Left renal cortex interstitium (tissue), 4 donors: ENCODE data around the gene GLRX5. TPM values are rescaled to one million over a fixed set of nuclear protein-coding genes. Genes with fewer than 3 reads are reported as not detected.
"Not testable (repeated sequence)": the region's sequence is repeated elsewhere in the genome, so short reads cannot be mapped to it uniquely, and the experiment has no call there.

Experiments
- DNase-seq, 4 donors: peaks; one replicate each; pipeline ENCODE4 v3.0.0-alpha.2; 2013; ENCODE audit warnings: low read depth in 4 of 4, low spot score in 2 of 4, missing footprints in 1 of 4
- polyA plus RNA-seq, 4 donors: library from polyadenylated mRNA; unstranded; fragments of 120-200 nt; gene quantifications; one replicate each; pipeline ENCODE4 v1.2.1, GENCODE V29; 2013; ENCODE audit not compliant: insufficient read length in 4 of 4

Gene GLRX5
- polyA plus RNA-seq, 4 donors, result 69.1 to 82.1 (median 71.7) TPM

GRCh38 chr14:95549656-95550585, 15.1 kb downstream of the GLRX5 start:
- DNase-seq, result no peak

GRCh38 chr14:95551435-95551834, 16.6 kb downstream of the GLRX5 start:
- no peak for DNase-seq

- no peak for DNase-seq
These were observed 18.3 kb downstream of the GLRX5 start for GRCh38 chr14:95553141-95553540.

- DNase-seq, result no peak
These were observed 20.2 kb downstream of the GLRX5 start for GRCh38 chr14:95555053-95555452.

GRCh38 chr14:95557291-95557690, 22.4 kb downstream of the GLRX5 start:
- DNase-seq, result no peak

GRCh38 chr14:95557832-95558231, 23.0 kb downstream of the GLRX5 start:
- no peak for DNase-seq

- DNase-seq, result no peak
These were observed 24.4 kb downstream of the GLRX5 start for GRCh38 chr14:95559203-95559602.

GRCh38 chr14:95561001-95561412, 26.2 kb downstream of the GLRX5 start:
- DNase-seq, result peak; percentile 65 to 76 (median 69)

- DNase-seq, result no peak
These were observed 28.2 kb downstream of the GLRX5 start for GRCh38 chr14:95562892-95563685.

GRCh38 chr14:95564060-95564459, 29.2 kb downstream of the GLRX5 start:
- DNase-seq, result no peak

GRCh38 chr14:95569440-95569839, 34.6 kb downstream of the GLRX5 start:
- no peak for DNase-seq

- DNase-seq, result no peak
These were observed 38.5 kb downstream of the GLRX5 start for GRCh38 chr14:95573313-95573712.

GRCh38 chr14:95575840-95576473, 41.1 kb downstream of the GLRX5 start:
- DNase-seq, result no peak

- no peak for DNase-seq
These were observed 42.4 kb downstream of the GLRX5 start for GRCh38 chr14:95577067-95577800.

- no peak for DNase-seq
These were observed 43.0 kb downstream of the GLRX5 start for GRCh38 chr14:95577870-95578269.

GRCh38 chr14:95583836-95584617, 49.2 kb downstream of the GLRX5 start:
- not testable (repeated sequence) for DNase-seq

- DNase-seq, result no peak
These were observed 51.2 kb downstream of the GLRX5 start for GRCh38 chr14:95585953-95586620.

- DNase-seq, result not testable (repeated sequence)
These were observed 56.3 kb downstream of the GLRX5 start for GRCh38 chr14:95591182-95591581.
